K562 (cell line): Measurements from ENCODE around the gene TMA7B. TPM values are rescaled to one million over a fixed set of nuclear protein-coding genes. Genes with fewer than 3 reads are reported as not detected.

Experiments
- ATF7 ChIP-seq: fragments of 450-650 bp; IDR thresholded peaks from 2 replicates; pipeline ENCODE4 v1.7.1; 2014; ENCODE audit warnings: mild to moderate bottlenecking, moderate library complexity
- BCL6 ChIP-seq: fragments of 250-450 bp; sonication (Bioruptor Pico); IDR thresholded peaks from 2 replicates; pipeline ENCODE4 v1.4.0; 2020
- CREB1 ChIP-seq, 2 experiments: sonication (generic) in 1 of 2; formaldehyde crosslinking in 1 of 2; IDR thresholded peaks; 2 replicates each; pipeline versions ENCODE4 v1.6.1 to v1.8.0; 2012 to 2022; ENCODE audit warnings: inconsistent platforms in 1 of 2, mild to moderate bottlenecking in 1 of 2, missing genetic modification reagents in 1 of 2, moderate library complexity in 1 of 2
- FOXP1 ChIP-seq: sonication (generic); formaldehyde crosslinking; IDR thresholded peaks from 2 replicates; pipeline ENCODE4 v1.8.0; 2022; ENCODE audit warnings: mild to moderate bottlenecking, missing genetic modification reagents
- GABPB2 ChIP-seq: fragments of 250-450 bp; sonication (Bioruptor Pico); conservative IDR thresholded peaks from 2 replicates; pipeline ENCODE4 v1.5.1; 2021; ENCODE audit warnings: mild to moderate bottlenecking
- ILK ChIP-seq: fragments of 450-650 bp; IDR thresholded peaks from 2 replicates; pipeline ENCODE4 v1.6.1; 2016; ENCODE audit warnings: missing genetic modification characterization, low read depth, mild to moderate bottlenecking, missing compliant biosample characterization, moderate library complexity, borderline replicate concordance
- NFIC ChIP-seq: fragments of 450-650 bp; IDR thresholded peaks from 2 replicates; pipeline ENCODE4 v1.6.1; 2017; ENCODE audit warnings: mild to moderate bottlenecking, inconsistent platforms
- PHB ChIP-seq: fragments of 250-450 bp; sonication (Bioruptor Pico); IDR thresholded peaks from 2 replicates; pipeline ENCODE4 v1.5.0; 2021
- PYGO2 ChIP-seq: fragments of 450-650 bp; IDR thresholded peaks from 2 replicates; pipeline ENCODE4 v1.6.1; 2016; ENCODE audit warnings: mild to moderate bottlenecking, missing genetic modification characterization, moderate library complexity, missing compliant biosample characterization
- RAD21 ChIP-seq, 2 experiments: fragments of 250-450 bp in 1 of 2; fragments of 450-650 bp in 1 of 2; sonication (Bioruptor Pico) in 1 of 2; formaldehyde crosslinking in 1 of 2; IDR thresholded peaks in 1 of 2; conservative IDR thresholded peaks in 1 of 2; 2 replicates each; pipeline versions ENCODE4 v1.4.0 to v1.8.0; 2020 to 2022; ENCODE audit warnings: mild to moderate bottlenecking in 2 of 2, moderate library complexity in 1 of 2
- ZNF121 ChIP-seq: sonication (generic); formaldehyde crosslinking; conservative IDR thresholded peaks from 2 replicates; pipeline ENCODE4 v1.8.0; 2022; ENCODE audit warnings: missing genetic modification reagents
- ZNF354B ChIP-seq: fragments of 250-450 bp; sonication (Bioruptor Pico); IDR thresholded peaks from 2 replicates; pipeline ENCODE4 v1.4.0; 2020
- ZNF695 ChIP-seq: fragments of 450-650 bp; formaldehyde crosslinking; IDR thresholded peaks from 2 replicates; pipeline ENCODE4 v1.4.0; 2020; ENCODE audit warnings: mild to moderate bottlenecking, moderate library complexity
- ZNF76 ChIP-seq: fragments of 250-450 bp; sonication (Bioruptor Pico); IDR thresholded peaks from 2 replicates; pipeline ENCODE4 v1.4.0; 2020; ENCODE audit warnings: mild to moderate bottlenecking, moderate library complexity, borderline replicate concordance
- ZNF766 ChIP-seq: fragments of 200-800 bp; sonication (Bioruptor generic); conservative IDR thresholded peaks from 2 replicates; pipeline ENCODE4 v1.6.1; 2016; ENCODE audit warnings: missing genetic modification characterization, missing compliant biosample characterization
- polyA plus RNA-seq, 8 experiments: library from polyadenylated mRNA; depleted of rRNA in 4 of 8; stranded (reverse) in 5 of 8; unstranded in 3 of 8; fragments of >200 nt; fragmentation: Nextera tagmentation in 2 of 8; fragmentation: Illumina TruSeq in 1 of 8; extraction: Ambion mirVana in 2 of 8; extraction: Trizol in 1 of 8; gene quantifications; 2 replicates each; pipeline versions ENCODE4 v1.2.1 to v1.2.3, GENCODE V29; 2011 to 2014; ENCODE audit warnings: inconsistent platforms in 1 of 8, missing spikeins in 1 of 8
- total RNA-seq, 7 experiments: library from RNA; depleted of rRNA in 6 of 7; stranded (reverse); fragments of >200 nt in 6 of 7; fragmentation: Illumina TruSeq in 2 of 7; extraction: Trizol in 2 of 7; gene quantifications; 2 replicates each; pipeline versions ENCODE4 v1.2.1 to v1.2.3, GENCODE V29; 2011 to 2021; ENCODE audit warnings: low replicate concordance in 1 of 7
- TF ChIP-seq, protein P1 (sequence below): sonication (generic); formaldehyde crosslinking; IDR thresholded peaks from 2 replicates; pipeline ENCODE4 v1.8.0; 2022; ENCODE audit warnings: missing genetic modification reagents, mild to moderate bottlenecking, borderline replicate concordance
- TF ChIP-seq, protein P2 (sequence below): fragments of 250-450 bp; sonication (Bioruptor Pico); IDR thresholded peaks from 2 replicates; pipeline ENCODE4 v1.8.0; 2022; ENCODE audit warnings: moderate library complexity, mild to moderate bottlenecking, inconsistent platforms
- TF ChIP-seq, protein P3 (sequence below): fragments of 450-650 bp; IDR thresholded peaks from 2 replicates; pipeline ENCODE4 v1.6.1; 2016; ENCODE audit warnings: mild to moderate bottlenecking
- TF ChIP-seq, protein P4 (sequence below): fragments of 450-650 bp; IDR thresholded peaks from 2 replicates; pipeline ENCODE4 v1.6.1; 2016; ENCODE audit warnings: antibody characterized with exemption
- TF ChIP-seq, protein P5 (sequence below): sonication (generic); IDR thresholded peaks from 2 replicates; pipeline ENCODE4 v1.6.1; 2016

TMA7B gene
- total and polyA plus RNA-seq, 9 of the 15 experiments (the other 6 are each of a cell fraction or from before 2014, with no cell fraction given): 5.6 to 14.2 (median 11.8) TPM

DNA sequence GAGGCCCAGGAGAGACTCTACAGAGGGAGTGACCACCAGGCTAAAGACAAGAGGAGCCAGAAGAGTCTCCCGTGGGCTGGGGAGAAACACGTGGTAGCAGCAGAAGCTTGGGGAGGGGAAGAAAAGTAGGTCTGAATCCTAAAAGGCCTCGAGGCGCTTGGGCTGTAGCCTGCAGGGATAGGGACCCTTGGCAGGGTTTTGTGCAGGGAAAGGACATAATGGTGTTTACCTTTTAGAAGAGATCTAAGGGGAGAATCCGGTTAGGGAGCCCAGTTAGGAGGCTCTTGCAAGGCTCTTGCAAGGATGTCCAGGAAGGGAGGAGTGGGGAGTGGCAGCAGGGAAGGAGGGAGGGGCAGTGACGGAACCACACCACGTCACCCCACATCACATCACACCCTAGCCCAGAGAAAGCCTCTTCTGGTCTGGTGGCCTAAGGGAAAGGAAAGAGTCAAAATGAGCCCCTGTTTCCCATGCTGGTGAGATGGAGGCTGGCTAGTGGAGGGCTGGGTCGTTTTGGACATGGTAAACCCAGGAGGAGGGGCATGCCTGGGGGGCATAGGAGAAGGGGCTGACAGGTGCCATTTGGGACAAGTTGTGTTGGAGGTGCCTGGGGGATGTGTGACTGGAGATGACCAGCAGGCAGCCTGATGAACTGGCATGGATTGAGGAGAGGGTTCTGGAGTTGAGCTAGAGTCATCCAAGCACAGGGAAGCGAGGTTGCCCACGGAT, 28.4 kb downstream of the TMA7B start (continued):
- TF ChIP-seq, protein P1, sequence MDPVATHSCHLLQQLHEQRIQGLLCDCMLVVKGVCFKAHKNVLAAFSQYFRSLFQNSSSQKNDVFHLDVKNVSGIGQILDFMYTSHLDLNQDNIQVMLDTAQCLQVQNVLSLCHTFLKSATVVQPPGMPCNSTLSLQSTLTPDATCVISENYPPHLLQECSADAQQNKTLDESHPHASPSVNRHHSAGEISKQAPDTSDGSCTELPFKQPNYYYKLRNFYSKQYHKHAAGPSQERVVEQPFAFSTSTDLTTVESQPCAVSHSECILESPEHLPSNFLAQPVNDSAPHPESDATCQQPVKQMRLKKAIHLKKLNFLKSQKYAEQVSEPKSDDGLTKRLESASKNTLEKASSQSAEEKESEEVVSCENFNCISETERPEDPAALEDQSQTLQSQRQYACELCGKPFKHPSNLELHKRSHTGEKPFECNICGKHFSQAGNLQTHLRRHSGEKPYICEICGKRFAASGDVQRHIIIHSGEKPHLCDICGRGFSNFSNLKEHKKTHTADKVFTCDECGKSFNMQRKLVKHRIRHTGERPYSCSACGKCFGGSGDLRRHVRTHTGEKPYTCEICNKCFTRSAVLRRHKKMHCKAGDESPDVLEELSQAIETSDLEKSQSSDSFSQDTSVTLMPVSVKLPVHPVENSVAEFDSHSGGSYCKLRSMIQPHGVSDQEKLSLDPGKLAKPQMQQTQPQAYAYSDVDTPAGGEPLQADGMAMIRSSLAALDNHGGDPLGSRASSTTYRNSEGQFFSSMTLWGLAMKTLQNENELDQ: no peak
- TF ChIP-seq ATF7 (peak; percentile 83), GABPB2 (CRISPR knock-in tag) (no peak), BCL6 (CRISPR knock-in tag) (no peak), RAD21 (CRISPR knock-in tag; conservative IDR thresholded peaks at IDR 0.05 in 1 of 2, IDR thresholded peaks at IDR 0.05 in 1 of 2) (no peak), ILK (no peak), ZNF766 (CRISPR knock-in tag) (no peak), ZNF76 (CRISPR knock-in tag) (no peak), NFIC (0 out of 2 replicates have a peak, but pooled peaks have one; percentile 6), CREB1 (IDR thresholded peaks at IDR 0.05) (peak; percentile 71), CREB1 (CRISPR knock-in tag; IDR thresholded peaks at IDR 0.05) (peak; percentile 68), ZNF121 (CRISPR knock-in tag) (no peak), ZNF695 (CRISPR knock-in tag) (no peak), FOXP1 (CRISPR knock-in tag) (no peak), ZNF354B (CRISPR knock-in tag) (no peak), PYGO2 (no peak), PHB (CRISPR knock-in tag) (no peak)
- TF ChIP-seq, protein P2, sequence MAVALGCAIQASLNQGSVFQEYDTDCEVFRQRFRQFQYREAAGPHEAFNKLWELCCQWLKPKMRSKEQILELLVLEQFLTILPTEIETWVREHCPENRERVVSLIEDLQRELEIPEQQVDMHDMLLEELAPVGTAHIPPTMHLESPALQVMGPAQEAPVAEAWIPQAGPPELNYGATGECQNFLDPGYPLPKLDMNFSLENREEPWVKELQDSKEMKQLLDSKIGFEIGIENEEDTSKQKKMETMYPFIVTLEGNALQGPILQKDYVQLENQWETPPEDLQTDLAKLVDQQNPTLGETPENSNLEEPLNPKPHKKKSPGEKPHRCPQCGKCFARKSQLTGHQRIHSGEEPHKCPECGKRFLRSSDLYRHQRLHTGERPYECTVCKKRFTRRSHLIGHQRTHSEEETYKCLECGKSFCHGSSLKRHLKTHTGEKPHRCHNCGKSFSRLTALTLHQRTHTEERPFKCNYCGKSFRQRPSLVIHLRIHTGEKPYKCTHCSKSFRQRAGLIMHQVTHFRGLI (CRISPR knock-in tag): no peak
- TF ChIP-seq, protein P3, sequence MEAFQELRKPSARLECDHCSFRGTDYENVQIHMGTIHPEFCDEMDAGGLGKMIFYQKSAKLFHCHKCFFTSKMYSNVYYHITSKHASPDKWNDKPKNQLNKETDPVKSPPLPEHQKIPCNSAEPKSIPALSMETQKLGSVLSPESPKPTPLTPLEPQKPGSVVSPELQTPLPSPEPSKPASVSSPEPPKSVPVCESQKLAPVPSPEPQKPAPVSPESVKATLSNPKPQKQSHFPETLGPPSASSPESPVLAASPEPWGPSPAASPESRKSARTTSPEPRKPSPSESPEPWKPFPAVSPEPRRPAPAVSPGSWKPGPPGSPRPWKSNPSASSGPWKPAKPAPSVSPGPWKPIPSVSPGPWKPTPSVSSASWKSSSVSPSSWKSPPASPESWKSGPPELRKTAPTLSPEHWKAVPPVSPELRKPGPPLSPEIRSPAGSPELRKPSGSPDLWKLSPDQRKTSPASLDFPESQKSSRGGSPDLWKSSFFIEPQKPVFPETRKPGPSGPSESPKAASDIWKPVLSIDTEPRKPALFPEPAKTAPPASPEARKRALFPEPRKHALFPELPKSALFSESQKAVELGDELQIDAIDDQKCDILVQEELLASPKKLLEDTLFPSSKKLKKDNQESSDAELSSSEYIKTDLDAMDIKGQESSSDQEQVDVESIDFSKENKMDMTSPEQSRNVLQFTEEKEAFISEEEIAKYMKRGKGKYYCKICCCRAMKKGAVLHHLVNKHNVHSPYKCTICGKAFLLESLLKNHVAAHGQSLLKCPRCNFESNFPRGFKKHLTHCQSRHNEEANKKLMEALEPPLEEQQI: no peak
- TF ChIP-seq, protein P4, sequence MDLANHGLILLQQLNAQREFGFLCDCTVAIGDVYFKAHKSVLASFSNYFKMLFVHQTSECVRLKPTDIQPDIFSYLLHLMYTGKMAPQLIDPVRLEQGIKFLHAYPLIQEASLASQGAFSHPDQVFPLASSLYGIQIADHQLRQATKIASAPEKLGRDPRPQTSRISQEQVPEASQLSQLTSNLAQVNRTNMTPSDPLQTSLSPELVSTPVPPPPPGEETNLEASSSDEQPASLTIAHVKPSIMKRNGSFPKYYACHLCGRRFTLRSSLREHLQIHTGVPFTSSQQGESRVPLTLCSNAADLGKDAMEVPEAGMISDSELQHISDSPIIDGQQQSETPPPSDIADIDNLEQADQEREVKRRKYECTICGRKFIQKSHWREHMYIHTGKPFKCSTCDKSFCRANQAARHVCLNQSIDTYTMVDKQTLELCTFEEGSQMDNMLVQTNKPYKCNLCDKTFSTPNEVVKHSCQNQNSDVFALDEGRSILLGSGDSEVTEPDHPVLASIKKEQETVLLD: no peak
- TF ChIP-seq, protein P5, sequence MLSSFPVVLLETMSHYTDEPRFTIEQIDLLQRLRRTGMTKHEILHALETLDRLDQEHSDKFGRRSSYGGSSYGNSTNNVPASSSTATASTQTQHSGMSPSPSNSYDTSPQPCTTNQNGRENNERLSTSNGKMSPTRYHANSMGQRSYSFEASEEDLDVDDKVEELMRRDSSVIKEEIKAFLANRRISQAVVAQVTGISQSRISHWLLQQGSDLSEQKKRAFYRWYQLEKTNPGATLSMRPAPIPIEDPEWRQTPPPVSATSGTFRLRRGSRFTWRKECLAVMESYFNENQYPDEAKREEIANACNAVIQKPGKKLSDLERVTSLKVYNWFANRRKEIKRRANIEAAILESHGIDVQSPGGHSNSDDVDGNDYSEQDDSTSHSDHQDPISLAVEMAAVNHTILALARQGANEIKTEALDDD: no peak
